Measurements from ENCODE around the gene NIN. TPM values are rescaled to one million over a fixed set of nuclear protein-coding genes. Genes with fewer than 3 reads are reported as not detected.

Gene NIN
- total and polyA plus RNA-seq, 2 of the 4 experiments (the other 2 are of a cell fraction) = 15.2 to 98.4 TPM

DNA sequence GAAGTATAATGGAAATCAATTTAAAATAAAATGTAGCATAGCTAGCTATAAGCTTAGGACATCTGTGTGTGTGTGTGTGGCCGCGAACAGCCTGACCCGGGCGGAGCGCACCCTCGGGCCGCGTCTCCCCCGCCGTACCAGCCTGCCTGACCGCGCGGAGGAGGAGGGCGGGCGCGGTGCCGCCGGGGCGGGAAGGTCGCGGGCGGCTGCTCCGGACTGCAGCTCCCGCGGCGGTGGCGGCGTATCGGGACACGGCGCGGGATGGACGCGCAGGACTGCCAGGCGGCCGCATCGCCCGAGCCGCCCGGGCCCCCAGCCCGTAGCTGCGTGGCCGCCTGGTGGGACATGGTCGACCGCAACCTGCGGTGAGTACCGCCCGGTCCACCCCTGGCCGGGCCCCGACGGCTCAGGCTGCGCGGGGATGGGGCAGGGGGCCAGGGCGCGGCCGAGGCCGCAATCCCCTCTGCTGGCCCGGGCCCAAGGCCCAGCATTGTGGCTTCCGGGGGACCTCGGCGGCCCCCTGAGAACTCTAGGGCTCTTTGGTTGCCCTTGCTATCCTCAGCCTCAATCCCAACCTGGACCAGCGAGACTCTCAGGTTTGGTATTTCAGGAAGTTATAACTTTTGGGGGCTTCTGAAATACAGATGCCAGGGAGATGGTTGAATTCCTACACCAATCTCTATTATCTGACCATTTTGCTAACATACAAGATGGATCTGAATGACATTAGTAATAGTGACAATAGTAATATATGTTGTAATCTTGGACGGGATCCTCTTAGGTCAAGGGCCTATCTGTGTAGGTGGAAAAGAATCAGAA is 41.2 kb upstream of the NIN start, which contains the start of gene ABHD12B:
Gene ABHD12B (plus strand): TSS at position 140 of the 819 bp plus-strand sequence. CDS start 122 bp downstream, at position 262.
- Histone ChIP-seq H3K18ac (ENCODE audit: low read depth, low read length) (no peak within 1 kb of the TSS), H2AK9ac (replicated peaks; ENCODE audit: low read depth, low read length, poor library complexity) (peak within 1 kb of the TSS; percentile 33), H4K91ac (ENCODE audit: insufficient read depth, low read depth, low read length) (no peak within 1 kb of the TSS), H2BK15ac (ENCODE audit: low read depth, low read length) (no peak within 1 kb of the TSS), H3K4me3 (ENCODE audit: insufficient read depth, low read depth, low read length) (peak within 1 kb of the TSS; percentile 2; the same call in 1 of the 2 replicates), H3K79me1 (ENCODE audit: low read depth in 1 of 2, low read length in 2 of 2) (no peaks in the 10 kb centered on the region), H2BK5ac (ENCODE audit: low read depth, low read length, poor library complexity, severe bottlenecking) (no peak within 1 kb of the TSS), H3K27ac (ENCODE audit: insufficient read depth, low read length) (no peak within 1 kb of the TSS), H3K4me1 (ENCODE audit: control insufficient read depth, insufficient read depth, low read length) (no peaks in the 10 kb centered on the region), H3K14ac (replicated peaks; ENCODE audit: low read depth, low read length) (no peak within 1 kb of the TSS), H3K27me3 (ENCODE audit: control insufficient read depth, insufficient read depth, low read length) (peaks cover 14% of the 10 kb centered on the region), H4K5ac (ENCODE audit: low read depth, low read length) (no peak within 1 kb of the TSS), H3K9ac (ENCODE audit: low read depth, low read length) (no peak within 1 kb of the TSS), H3K9me3 (ENCODE audit: control insufficient read depth, insufficient read depth, low read length) (no peaks in the 10 kb centered on the region), H2BK20ac (ENCODE audit: low read depth, low read length) (no peak within 1 kb of the TSS), H3K4me2 (ENCODE audit: low read depth, low read length) (peak within 1 kb of the TSS; percentile 3; the same call in 1 of the 2 replicates), H3K56ac (ENCODE audit: extremely low read depth, insufficient read depth, low read length) (no peak within 1 kb of the TSS), H3K23ac (ENCODE audit: low read depth, low read length) (peak within 1 kb of the TSS; percentile 32; the same call in 1 of the 2 replicates), H4K20me1 (ENCODE audit: insufficient read depth, low read length) (no peaks in the 10 kb centered on the region), H2AK5ac (ENCODE audit: low read depth, low read length) (no peak within 1 kb of the TSS), H2AFZ (replicated peaks; ENCODE audit: low read length, poor library complexity) (peak within 1 kb of the TSS; percentile 52), H3K9me1 (ENCODE audit: insufficient read depth, low read length) (no peaks in the 10 kb centered on the region), H4K8ac (ENCODE audit: low read depth in 2 of 2, low read length in 2 of 2) (no peak within 1 kb of the TSS; a peak in 1 of 4 replicates), H3K4ac (ENCODE audit: low read depth, low read length) (no peak within 1 kb of the TSS), H3K36me3 (ENCODE audit: control insufficient read depth, insufficient read depth, low read length) (no peaks in the 10 kb centered on the region), H2BK120ac (ENCODE audit: low read depth, low read length) (no peak within 1 kb of the TSS)
- CTCF ChIA-PET = no interaction called here
- ATAC-seq (ENCODE audit: low read depth) (peak; percentile 65), DNase-seq (no peak)
- no TSS peak for BruUV-seq (replicated peaks)
- TF ChIP-seq FOS (IDR thresholded peaks at IDR 0.05; ENCODE audit: low read depth, low read length) (no peak), POLR2A (IDR thresholded peaks at IDR 0.05; ENCODE audit: low read depth, low read length) (no peak), SMC3 (IDR thresholded peaks at IDR 0.05; ENCODE audit: low read depth, low read length) (no peak), RAD21 (IDR thresholded peaks at IDR 0.05; ENCODE audit: low read length) (no peak), CHD1 (IDR thresholded peaks at IDR 0.05; ENCODE audit: low read depth, low read length) (no peak), RCOR1 (IDR thresholded peaks at IDR 0.05; ENCODE audit: insufficient replicate concordance, low read length) (no peak), BHLHE40 (IDR thresholded peaks at IDR 0.05; ENCODE audit: low read depth, low read length) (no peak), NFE2L2 (IDR thresholded peaks at IDR 0.05; ENCODE audit: low read depth, low read length) (no peak), RFX5 (IDR thresholded peaks at IDR 0.05; ENCODE audit: low read depth, low read length) (no peak)
- TF ChIP-seq, protein P1, sequence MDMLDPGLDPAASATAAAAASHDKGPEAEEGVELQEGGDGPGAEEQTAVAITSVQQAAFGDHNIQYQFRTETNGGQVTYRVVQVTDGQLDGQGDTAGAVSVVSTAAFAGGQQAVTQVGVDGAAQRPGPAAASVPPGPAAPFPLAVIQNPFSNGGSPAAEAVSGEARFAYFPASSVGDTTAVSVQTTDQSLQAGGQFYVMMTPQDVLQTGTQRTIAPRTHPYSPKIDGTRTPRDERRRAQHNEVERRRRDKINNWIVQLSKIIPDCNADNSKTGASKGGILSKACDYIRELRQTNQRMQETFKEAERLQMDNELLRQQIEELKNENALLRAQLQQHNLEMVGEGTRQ (IDR thresholded peaks at IDR 0.05; ENCODE audit: low read depth, low read length) = no peak
- POLR2A ChIA-PET (ENCODE audit: unreplicated experiment) = no interaction called here
- in situ Hi-C loops (cut with MboI; ENCODE audit: low sequenced_read_pairs) = no loop called here
- dilution Hi-C loops (cut with HindIII; ENCODE audit: low sequenced_read_pairs, unreplicated experiment) = no loop called here
- intact Hi-C loops (cut with micrococcal nuclease) = no loop called here
- WGBS, 2 experiments (ENCODE audit: extremely low coverage in 2 of 2, insufficient read length in 1 of 2) = 9% methylated on average over 35 of the region's 63 CpGs; no CpG with 5 or more reads in 1 of the 2 experiments
